Measurements from ENCODE around the gene EEF1A1.
A peak's percentile ranks its signal among the peaks of the same experiment; 100 is the strongest.
"Not testable (repeated sequence)": the region's sequence is repeated elsewhere in the genome, so short reads cannot be mapped to it uniquely, and the experiment has no call there.

EEF1A1 gene

GRCh38 chr6:73519926-73520687 lies 725 bp downstream of the EEF1A1 start (continued):
- TF ChIP-seq PRDM4 (tag by site-specific recombination; IDR thresholded peaks at IDR 0.05), result no peak
- no peak for TF ChIP-seq ZNF350 (tag by site-specific recombination; IDR thresholded peaks at IDR 0.05)
- TF ChIP-seq, protein P1, sequence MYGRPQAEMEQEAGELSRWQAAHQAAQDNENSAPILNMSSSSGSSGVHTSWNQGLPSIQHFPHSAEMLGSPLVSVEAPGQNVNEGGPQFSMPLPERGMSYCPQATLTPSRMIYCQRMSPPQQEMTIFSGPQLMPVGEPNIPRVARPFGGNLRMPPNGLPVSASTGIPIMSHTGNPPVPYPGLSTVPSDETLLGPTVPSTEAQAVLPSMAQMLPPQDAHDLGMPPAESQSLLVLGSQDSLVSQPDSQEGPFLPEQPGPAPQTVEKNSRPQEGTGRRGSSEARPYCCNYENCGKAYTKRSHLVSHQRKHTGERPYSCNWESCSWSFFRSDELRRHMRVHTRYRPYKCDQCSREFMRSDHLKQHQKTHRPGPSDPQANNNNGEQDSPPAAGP (tag by site-specific recombination; IDR thresholded peaks at IDR 0.05), result peak; percentile 21
- no peak for TF ChIP-seq PBX3 (CRISPR knock-in tag; IDR thresholded peaks at IDR 0.05)
- TF ChIP-seq BCL6B (tag by site-specific recombination; IDR thresholded peaks at IDR 0.05), result no peak
- peak; percentile 66 for TF ChIP-seq SP2 (tag by site-specific recombination; IDR thresholded peaks at IDR 0.05)
- no peak for TF ChIP-seq ZIC2 (tag by site-specific recombination; IDR thresholded peaks at IDR 0.05)

GRCh38 chr6:73518982-73519881 lies 1.6 kb downstream of the EEF1A1 start:
- CTCF ChIA-PET, result interaction anchor here (0.7 to 6.9 kb wide), 4 partner anchors 61 to 133 kb away, joined by 3 to 98 read pairs (median 12); partner anchors contain the start of gene SLC17A5
- Histone ChIP-seq H3K27ac (ENCODE audit: extremely low read depth, low read depth, low read length) (peak overlapping the region; percentile 94), H3K36me3 (ENCODE audit: control insufficient read depth in 2 of 2, insufficient read depth in 1 of 2, low read length in 2 of 2) (peaks cover 12 to 64% of the 10 kb centered on the region in 2 experiments; a peak in 2 of 3 replicates), H3K4me3 (ENCODE audit: low read depth, low read length) (peak overlapping the region; percentile 80)
- not testable (repeated sequence) for H3K4me1 ChIP-seq (ENCODE audit: control insufficient read depth, insufficient read depth, low read length); H3K9me3 ChIP-seq (ENCODE audit: control insufficient read depth, insufficient read depth, low read depth, low read length)
- POLR2A ChIA-PET, result interaction anchor here (0.8 to 5.9 kb wide), 13 partner anchors 8 to 134 kb away, joined by 4 to 88 read pairs (median 15); partner anchors contain the start of genes MTO1 and SLC17A5

DNA sequence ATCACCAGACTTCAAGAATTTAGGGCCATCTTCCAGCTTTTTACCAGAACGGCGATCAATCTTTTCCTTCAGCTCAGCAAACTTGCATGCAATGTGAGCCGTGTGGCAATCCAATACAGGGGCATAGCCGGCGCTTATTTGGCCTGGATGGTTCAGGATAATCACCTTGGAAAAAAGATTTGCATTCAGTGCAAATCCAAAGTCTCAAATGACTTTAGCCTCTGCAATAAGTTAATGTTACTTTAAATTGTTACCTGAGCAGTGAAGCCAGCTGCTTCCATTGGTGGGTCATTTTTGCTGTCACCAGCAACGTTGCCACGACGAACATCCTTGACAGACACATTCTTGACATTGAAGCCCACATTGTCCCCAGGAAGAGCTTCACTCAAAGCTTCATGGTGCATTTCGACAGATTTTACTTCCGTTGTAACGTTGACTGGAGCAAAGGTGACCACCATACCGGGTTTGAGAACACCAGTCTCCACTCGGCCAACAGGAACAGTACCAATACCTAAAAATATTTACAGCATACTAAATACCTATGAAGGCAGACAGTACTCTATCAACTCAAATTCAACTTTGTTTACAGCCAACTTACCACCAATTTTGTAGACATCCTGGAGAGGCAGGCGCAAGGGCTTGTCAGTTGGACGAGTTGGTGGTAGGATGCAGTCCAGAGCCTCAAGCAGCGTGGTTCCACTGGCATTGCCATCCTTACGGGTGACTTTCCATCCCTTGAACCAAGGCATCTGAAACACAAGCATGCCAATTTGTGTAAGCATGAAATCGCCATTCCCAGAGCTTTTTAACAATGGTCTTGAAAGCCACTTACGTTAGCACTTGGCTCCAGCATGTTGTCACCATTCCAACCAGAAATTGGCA lies 2.5 kb downstream of the EEF1A1 start:
- Histone ChIP-seq H3K36me3 (ENCODE audit: control insufficient read depth in 2 of 2, insufficient read depth in 1 of 2, low read length in 2 of 2) (peaks cover 14 to 64% of the 10 kb centered on the region in 2 experiments; a peak in 2 of 3 replicates), H3K4me3 (ENCODE audit: low read depth, low read length) (peak overlapping the region; percentile 5; the same call in 1 of the 2 replicates)
- H3K27ac ChIP-seq (ENCODE audit: extremely low read depth, low read depth, low read length); H3K4me1 ChIP-seq (ENCODE audit: control insufficient read depth, insufficient read depth, low read length); H3K9me3 ChIP-seq (ENCODE audit: control insufficient read depth, insufficient read depth, low read depth, low read length); POLR2A ChIA-PET: not testable (repeated sequence)
- CTCF ChIA-PET, result interaction anchor here (0.7 to 6.9 kb wide), 2 partner anchors 92 to 162 kb away, joined by 3 to 98 read pairs; no protein-coding TSS in a partner anchor
- 0 out of 2 replicates have a peak, but pooled peaks have one; percentile 2 for TF ChIP-seq ZNF600 (tag by site-specific recombination; IDR thresholded peaks at IDR 0.05)

Measured in HEK293 (cell line).